SK-N-SH (cell line): ENCODE measurements around the gene NIT2.

Experiments used
- EP300 ChIP-seq, 2 experiments: IDR thresholded peaks; 2 replicates each; pipeline versions ENCODE4 v1.4.0 to v1.6.1; 2012; ENCODE audit warnings: borderline replicate concordance in 1 of 2, low read depth in 1 of 2, low read length in 1 of 2
- GABPA ChIP-seq: IDR thresholded peaks from 2 replicates; pipeline ENCODE4 v1.4.0; 2012; ENCODE audit warnings: low read depth, mild to moderate bottlenecking
- IRF3 ChIP-seq: fragments of 150-350 bp; IDR thresholded peaks from 2 replicates; pipeline ENCODE4 v1.6.1; 2016; ENCODE audit warnings: mild to moderate bottlenecking, low read depth, low read length
- JUND ChIP-seq: IDR thresholded peaks from 2 replicates; pipeline ENCODE4 v1.4.0; 2012
- MEF2A ChIP-seq: IDR thresholded peaks from 2 replicates; pipeline ENCODE4 v1.4.0; 2012; ENCODE audit warnings: low read depth, borderline replicate concordance
- MXI1 ChIP-seq: IDR thresholded peaks from 2 replicates; pipeline ENCODE4 v1.6.1; 2012; ENCODE audit warnings: mild to moderate bottlenecking, low read depth, low read length, improper control_type of control experiment
- NRF1 ChIP-seq: IDR thresholded peaks from 2 replicates; pipeline ENCODE4 v1.6.1; 2012; ENCODE audit warnings: low read depth, mild to moderate bottlenecking, low read length
- RCOR1 ChIP-seq: fragments of 150-350 bp; IDR thresholded peaks from 2 replicates; pipeline ENCODE4 v1.6.1; 2017; ENCODE audit warnings: antibody characterized with exemption, low read length
- SMC3 ChIP-seq: IDR thresholded peaks from 2 replicates; pipeline ENCODE4 v1.6.1; 2012; ENCODE audit warnings: low read depth, low read length, improper control_type of control experiment
- TAF1 ChIP-seq: IDR thresholded peaks from 2 replicates; pipeline ENCODE4 v1.6.1; 2012; ENCODE audit warnings: low read depth, mild to moderate bottlenecking, low read length, moderate library complexity, borderline replicate concordance
- TEAD4 ChIP-seq: IDR thresholded peaks from 2 replicates; pipeline ENCODE4 v1.4.0; 2012; ENCODE audit warnings: mild to moderate bottlenecking, borderline replicate concordance; ENCODE audit not compliant: insufficient read depth
- USF1 ChIP-seq: IDR thresholded peaks from 2 replicates; pipeline ENCODE4 v1.4.0; 2012; ENCODE audit warnings: low read depth, borderline replicate concordance
- TF ChIP-seq, protein P1 (sequence below): fragments of 200-600 bp; sonication (generic); IDR thresholded peaks from 2 replicates; pipeline ENCODE4 v1.6.1; 2017; ENCODE audit warnings: antibody characterized with exemption, mild to moderate bottlenecking, moderate library complexity

DNA sequence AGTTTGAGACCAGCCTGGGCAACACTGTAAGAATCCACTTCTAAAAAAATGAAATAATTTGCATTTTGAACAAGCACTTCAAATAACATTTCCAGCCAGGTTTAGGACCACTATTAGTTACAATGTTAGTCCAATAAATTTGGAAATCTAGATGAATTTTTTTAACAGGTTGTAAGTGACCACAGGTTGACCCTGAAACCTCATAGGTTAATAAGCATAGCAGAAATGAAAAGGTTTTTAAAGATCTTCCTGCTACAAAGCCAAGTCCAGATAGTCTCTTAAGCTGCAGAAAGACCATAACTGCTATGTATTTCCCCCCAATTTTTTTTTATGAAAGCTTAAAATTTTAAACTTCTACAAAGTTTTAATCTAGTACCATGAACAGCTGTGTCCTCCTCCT lies 1.5 kb upstream of the NIT2 start:
- TF ChIP-seq GABPA (no peak), TAF1 (no peak), JUND (no peak), RCOR1 (no peak), TEAD4 (no peak), USF1 (no peak), EP300 (IDR thresholded peaks at IDR 0.05; ENCODE audit: borderline replicate concordance in 1 of 2, low read depth in 1 of 2, low read length in 1 of 2) (no peak), IRF3 (no peak), SMC3 (no peak), MXI1 (no peak), MEF2A (no peak), NRF1 (no peak)
- TF ChIP-seq, protein P1, sequence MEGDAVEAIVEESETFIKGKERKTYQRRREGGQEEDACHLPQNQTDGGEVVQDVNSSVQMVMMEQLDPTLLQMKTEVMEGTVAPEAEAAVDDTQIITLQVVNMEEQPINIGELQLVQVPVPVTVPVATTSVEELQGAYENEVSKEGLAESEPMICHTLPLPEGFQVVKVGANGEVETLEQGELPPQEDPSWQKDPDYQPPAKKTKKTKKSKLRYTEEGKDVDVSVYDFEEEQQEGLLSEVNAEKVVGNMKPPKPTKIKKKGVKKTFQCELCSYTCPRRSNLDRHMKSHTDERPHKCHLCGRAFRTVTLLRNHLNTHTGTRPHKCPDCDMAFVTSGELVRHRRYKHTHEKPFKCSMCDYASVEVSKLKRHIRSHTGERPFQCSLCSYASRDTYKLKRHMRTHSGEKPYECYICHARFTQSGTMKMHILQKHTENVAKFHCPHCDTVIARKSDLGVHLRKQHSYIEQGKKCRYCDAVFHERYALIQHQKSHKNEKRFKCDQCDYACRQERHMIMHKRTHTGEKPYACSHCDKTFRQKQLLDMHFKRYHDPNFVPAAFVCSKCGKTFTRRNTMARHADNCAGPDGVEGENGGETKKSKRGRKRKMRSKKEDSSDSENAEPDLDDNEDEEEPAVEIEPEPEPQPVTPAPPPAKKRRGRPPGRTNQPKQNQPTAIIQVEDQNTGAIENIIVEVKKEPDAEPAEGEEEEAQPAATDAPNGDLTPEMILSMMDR: no peak
